C4-2B (cell line): ENCODE measurements around the gene RBBP9.

Experiments
- CTCF ChIP-seq: fragments of 450-650 bp; conservative IDR thresholded peaks from 2 replicates; pipeline ENCODE4 v1.5.1; 2017; ENCODE audit warnings: mild to moderate bottlenecking
- ZFX ChIP-seq: fragments of 450-650 bp; IDR thresholded peaks from 2 replicates; pipeline ENCODE4 v1.6.1; 2017

GRCh38 chr20:18524646-18525045 is 27.6 kb upstream of the RBBP9 start:
- TF ChIP-seq CTCF (no peak), ZFX (no peak)
